LNCaP clone FGC (cell line): Measurements from ENCODE around the gene PHYHD1.
A peak's percentile ranks its signal among the peaks of the same experiment; 100 is the strongest.

ENCODE experiments used
- DNase-seq: peaks from one replicate; pipeline ENCODE4 v3.0.0-alpha.2; 2011; ENCODE audit warnings: low read depth
- H3K4me3 ChIP-seq: 2 replicates; pipeline ENCODE4 v1.5.1; 2011; ENCODE audit warnings: mild to moderate bottlenecking, low read depth, low read length, control low read depth
- TF ChIP-seq, protein P1 (sequence below): IDR thresholded peaks from 2 replicates; pipeline ENCODE4 v1.5.1; 2012; ENCODE audit warnings: mild to moderate bottlenecking; ENCODE audit not compliant: control insufficient read depth, insufficient read depth; ENCODE audit errors: extremely low read depth

PHYHD1 gene

DNA sequence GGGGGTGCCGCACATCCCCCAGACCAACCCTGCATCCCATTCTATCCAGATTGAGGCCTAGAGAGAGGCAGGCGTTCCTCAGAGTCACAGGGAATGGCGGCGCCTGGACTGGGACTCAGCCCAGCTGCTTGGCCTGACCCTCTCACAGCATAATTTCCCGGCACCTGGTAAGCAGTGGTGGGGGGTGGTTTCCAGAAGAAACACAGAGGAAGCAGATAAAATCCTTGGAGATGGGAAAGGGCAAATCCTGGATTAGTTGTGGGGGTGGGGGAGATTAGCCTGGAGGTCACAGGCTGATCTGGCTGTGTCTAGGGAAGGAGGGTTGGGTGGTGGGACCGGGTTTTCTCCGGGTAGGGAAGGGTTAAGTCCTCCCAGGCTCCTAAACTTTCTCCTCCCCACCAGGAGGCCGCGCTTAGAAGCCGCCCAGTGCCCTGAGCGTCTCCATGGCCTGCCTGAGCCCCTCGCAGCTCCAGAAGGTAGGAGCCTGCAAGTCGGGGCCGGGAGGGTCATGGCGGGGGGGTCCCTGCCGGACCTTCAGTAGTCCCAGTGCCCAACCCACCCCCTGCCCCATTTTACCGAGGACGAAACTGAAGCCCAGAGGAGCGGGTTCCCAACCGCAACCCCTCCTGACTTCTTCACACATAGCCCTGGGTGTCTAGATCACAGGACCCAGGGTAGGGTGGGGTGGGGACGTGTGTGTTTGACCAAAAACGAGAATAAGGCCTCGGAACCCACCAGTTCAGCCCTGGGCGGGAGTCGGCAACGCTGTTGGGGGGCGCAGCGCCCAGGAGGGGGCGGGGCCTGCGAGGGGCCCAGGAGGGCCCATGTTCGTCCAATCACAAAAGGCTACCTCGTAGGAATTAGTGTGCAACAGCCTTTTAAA is 1.3 kb downstream of the PHYHD1 start:
- DNase-seq: no peak
- H3K4me3 ChIP-seq: no peak overlapping the region

GRCh38 chr9:128923493-128923883 is 2.7 kb downstream of the PHYHD1 start:
- DNase-seq: no peak
- TF ChIP-seq, protein P1, sequence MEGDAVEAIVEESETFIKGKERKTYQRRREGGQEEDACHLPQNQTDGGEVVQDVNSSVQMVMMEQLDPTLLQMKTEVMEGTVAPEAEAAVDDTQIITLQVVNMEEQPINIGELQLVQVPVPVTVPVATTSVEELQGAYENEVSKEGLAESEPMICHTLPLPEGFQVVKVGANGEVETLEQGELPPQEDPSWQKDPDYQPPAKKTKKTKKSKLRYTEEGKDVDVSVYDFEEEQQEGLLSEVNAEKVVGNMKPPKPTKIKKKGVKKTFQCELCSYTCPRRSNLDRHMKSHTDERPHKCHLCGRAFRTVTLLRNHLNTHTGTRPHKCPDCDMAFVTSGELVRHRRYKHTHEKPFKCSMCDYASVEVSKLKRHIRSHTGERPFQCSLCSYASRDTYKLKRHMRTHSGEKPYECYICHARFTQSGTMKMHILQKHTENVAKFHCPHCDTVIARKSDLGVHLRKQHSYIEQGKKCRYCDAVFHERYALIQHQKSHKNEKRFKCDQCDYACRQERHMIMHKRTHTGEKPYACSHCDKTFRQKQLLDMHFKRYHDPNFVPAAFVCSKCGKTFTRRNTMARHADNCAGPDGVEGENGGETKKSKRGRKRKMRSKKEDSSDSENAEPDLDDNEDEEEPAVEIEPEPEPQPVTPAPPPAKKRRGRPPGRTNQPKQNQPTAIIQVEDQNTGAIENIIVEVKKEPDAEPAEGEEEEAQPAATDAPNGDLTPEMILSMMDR: no peak
- H3K4me3 ChIP-seq: no peak overlapping the region

More for the DNA sequence above, 1.3 kb downstream of the PHYHD1 start:
- TF ChIP-seq, protein P1: no peak

DNA sequence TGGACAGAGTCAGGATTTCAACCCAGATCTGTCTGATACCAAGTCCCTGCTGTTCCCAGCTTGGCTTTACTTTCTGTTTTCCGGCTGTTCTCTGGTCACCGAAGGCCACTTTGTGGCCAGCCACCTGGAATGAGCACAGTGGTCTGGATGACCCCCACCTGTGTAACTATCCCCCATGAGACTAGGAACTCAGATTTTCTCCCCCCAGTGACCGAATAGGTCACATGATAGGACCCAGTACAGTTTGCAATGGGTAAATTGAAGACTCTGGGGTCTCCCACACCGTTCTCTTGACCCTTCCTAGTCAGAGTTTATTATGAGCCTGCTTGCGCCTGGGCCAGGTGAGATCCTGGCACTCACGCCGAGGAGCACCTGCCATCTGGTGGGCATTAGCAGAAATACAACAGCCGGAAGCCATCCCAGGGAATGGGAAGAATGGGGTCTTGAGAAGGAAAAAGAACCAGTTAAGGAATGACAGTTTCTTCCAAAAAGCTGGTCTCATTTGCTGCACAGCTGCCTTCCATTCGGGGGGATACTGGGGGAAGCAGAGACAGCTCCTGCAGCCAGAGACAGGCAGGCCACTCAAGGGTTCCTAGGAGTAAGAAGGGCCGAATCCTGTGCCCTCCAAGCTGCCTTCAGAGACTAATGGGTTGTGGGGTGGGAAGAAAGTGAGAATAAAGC is 7.1 kb downstream of the PHYHD1 start:
- no peak for DNase-seq
- no peak overlapping the region for H3K4me3 ChIP-seq
- TF ChIP-seq, protein P1: peak; percentile 87

DNA sequence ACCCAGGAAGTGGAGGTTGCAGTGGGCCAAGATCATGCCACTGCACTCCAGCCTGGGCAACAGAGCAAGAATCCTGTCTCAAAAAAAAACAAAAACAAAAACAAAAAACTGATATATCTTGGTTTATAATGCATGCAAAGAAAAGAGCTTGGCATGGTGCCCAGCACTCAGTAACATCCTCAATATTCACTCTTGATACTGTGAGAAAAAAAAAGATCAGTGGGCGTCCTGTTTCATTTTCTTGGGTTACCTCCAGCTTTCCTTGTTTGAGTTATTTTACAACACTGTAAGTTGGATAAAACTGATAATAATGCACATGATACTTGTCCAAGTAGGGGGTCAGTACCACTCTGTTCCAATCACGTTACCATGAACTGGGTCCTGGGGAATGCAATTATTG is 7.8 kb downstream of the PHYHD1 start:
- TF ChIP-seq, protein P1: no peak
- DNase-seq: no peak
- no peak overlapping the region for H3K4me3 ChIP-seq

DNA sequence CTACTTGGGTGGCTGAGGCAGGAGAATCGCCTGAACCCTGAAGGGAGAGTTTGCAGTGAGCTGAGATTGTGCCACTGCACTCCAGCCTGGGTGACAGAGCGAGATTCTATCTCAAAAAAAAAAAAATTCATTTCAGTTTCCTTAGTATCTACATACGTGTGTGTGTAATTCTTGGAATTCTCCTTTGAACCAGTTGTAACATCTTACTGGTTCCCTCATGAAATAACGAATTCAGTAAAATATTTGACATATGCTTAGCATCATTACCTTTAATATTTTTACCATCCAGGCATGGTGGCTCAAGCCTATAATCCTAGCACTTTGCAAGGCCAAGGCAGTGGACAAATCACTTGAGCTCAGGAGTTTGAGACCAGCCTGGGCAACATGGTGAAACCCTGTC is 8.8 kb downstream of the PHYHD1 start:
- no peak for DNase-seq
- TF ChIP-seq, protein P1: no peak
- H3K4me3 ChIP-seq: no peak overlapping the region

DNA sequence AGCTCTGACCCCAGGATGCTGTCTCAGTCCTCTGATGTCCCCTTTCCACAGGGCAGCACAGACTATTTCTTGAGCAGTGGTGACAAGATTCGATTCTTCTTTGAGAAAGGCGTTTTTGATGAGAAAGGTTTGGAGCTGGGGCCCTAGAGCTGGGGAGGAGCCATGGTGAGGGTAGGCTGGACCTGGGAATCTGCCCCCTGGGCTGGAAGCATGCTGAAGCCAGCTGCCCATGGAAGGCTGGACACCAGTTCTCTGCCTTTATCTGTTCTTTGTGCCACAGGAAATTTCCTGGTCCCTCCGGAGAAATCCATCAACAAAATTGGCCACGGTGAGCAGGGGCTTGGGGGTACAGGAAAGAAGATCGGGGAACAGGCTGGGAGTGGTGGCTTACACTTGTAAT is 12.9 kb downstream of the PHYHD1 start:
- no peak for DNase-seq
- TF ChIP-seq, protein P1: no peak

More for the DNA sequence above, 12.9 kb downstream of the PHYHD1 start:
- no peak overlapping the region for H3K4me3 ChIP-seq
